Gastroesophageal sphincter (tissue), 4 donors: ENCODE results near the gene DHX15. TPM values are rescaled to one million over a fixed set of nuclear protein-coding genes. Genes with fewer than 3 reads are reported as not detected.
A peak's percentile ranks its signal among the peaks of the same experiment; 100 is the strongest.

ENCODE experiments used
- ATAC-seq: fragments of 150-250 bp; one replicate; pipeline ENCODE4 v1.9.1; 2016; ENCODE audit warnings: mild to moderate bottlenecking, moderate library complexity
- H3K27ac ChIP-seq, 4 donors: fragments of 200-600 bp; sonication (generic) in 3 of 4; 1 replicate in 3 of 4; 2 replicates in 1 of 4; pipeline ENCODE4 v1.5.1; 2016 to 2019
- H3K27me3 ChIP-seq: fragments of 200-600 bp; sonication (generic); one replicate; pipeline ENCODE4 v1.5.1; 2019
- H3K36me3 ChIP-seq, 2 donors: fragments of 200-600 bp; sonication (generic); one replicate each; pipeline ENCODE4 v1.5.1; 2019; ENCODE audit warnings: control low read depth in 1 of 2
- H3K4me1 ChIP-seq, 3 donors: fragments of 200-600 bp; sonication (generic); 1 replicate in 2 of 3; 2 replicates in 1 of 3; pipeline ENCODE4 v1.5.1; 2016 to 2019; ENCODE audit warnings: control low read depth in 2 of 3
- H3K4me3 ChIP-seq, 2 donors: fragments of 200-600 bp; sonication (generic); one replicate each; pipeline ENCODE4 v1.5.1; 2019; ENCODE audit warnings: mild to moderate bottlenecking in 1 of 2, moderate library complexity in 1 of 2
- H3K9me3 ChIP-seq, 3 donors: fragments of 200-600 bp; sonication (generic); one replicate each; pipeline ENCODE4 v1.5.1; 2017 to 2019; ENCODE audit warnings: control low read depth in 2 of 3
- EP300 ChIP-seq: sonication (generic); formaldehyde crosslinking; IDR thresholded peaks from one replicate; pipeline ENCODE4 v1.6.1; 2017; ENCODE audit warnings: antibody characterized with exemption, mild to moderate bottlenecking
- POLR2A ChIP-seq, 2 donors: fragments of 450-650 bp; IDR thresholded peaks; one replicate each; pipeline ENCODE4 v1.6.1; 2017; ENCODE audit warnings: antibody characterized with exemption in 2 of 2, mild to moderate bottlenecking in 2 of 2, moderate library complexity in 1 of 2
- POLR2AphosphoS5 ChIP-seq: sonication (generic); formaldehyde crosslinking; IDR thresholded peaks from one replicate; pipeline ENCODE4 v1.6.1; 2017; ENCODE audit warnings: antibody characterized with exemption
- WGBS, 2 donors: methylation state at CpG; one replicate each; pipeline ENCODE4 v1.1.5; 2018; ENCODE audit warnings: low coverage in 1 of 2; 5-methylcytosine and 5-hydroxymethylcytosine counted together
- total RNA-seq, 4 donors: library from RNA; depleted of rRNA; stranded (reverse); fragments of >200 nt; gene quantifications; one replicate each; pipeline ENCODE4 v1.1.0, GENCODE V29; 2016
- TF ChIP-seq, protein P1 (sequence below), 4 experiments: fragments of 200-600 bp in 2 of 4; fragments of 450-650 bp in 2 of 4; sonication (generic) in 1 of 4; IDR thresholded peaks; one replicate each; pipeline ENCODE4 v1.5.1; 2017 to 2019; ENCODE audit warnings: antibody characterized with exemption in 4 of 4, mild to moderate bottlenecking in 2 of 4, moderate library complexity in 2 of 4

The DHX15 gene
- total RNA-seq, 4 donors from 2014 or later, result 91.0 to 146 (median 118) TPM

DNA sequence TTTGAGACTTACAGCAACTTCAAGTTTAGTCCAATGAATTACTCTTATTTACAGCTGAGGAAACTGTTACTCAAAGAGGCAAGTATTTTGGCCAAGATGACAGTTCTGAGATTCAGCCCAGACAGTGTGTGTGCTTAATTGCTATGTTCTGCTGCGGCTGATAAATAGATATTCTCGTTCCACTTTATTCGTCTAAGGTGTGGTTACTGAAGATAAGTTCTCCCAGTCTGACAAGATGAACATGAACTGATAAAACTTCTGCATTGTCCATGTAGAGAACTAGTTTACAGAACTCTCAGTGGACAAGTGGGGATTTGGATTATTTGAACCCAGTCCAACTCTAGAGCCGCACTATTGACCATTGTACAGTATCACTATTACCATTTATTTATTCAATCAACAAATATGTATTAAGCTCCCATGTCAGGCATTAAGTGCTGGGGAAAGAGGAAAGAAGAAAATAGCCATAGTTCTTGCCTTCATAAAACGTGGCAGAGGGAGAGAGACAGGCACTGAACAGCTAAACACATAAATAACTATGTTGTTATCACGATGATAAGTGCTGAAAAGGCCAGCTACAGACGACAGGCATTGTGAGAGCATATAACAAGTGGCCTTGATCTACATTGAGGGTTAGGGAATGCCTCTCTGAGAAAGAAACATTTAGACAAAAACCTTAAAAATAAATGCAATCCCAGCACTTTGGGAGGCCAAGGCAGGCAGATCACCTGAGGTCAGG lies 4.0 kb upstream of the DHX15 start:
- no peaks in the 10 kb centered on the region for H3K36me3 ChIP-seq
- TF ChIP-seq, protein P1, sequence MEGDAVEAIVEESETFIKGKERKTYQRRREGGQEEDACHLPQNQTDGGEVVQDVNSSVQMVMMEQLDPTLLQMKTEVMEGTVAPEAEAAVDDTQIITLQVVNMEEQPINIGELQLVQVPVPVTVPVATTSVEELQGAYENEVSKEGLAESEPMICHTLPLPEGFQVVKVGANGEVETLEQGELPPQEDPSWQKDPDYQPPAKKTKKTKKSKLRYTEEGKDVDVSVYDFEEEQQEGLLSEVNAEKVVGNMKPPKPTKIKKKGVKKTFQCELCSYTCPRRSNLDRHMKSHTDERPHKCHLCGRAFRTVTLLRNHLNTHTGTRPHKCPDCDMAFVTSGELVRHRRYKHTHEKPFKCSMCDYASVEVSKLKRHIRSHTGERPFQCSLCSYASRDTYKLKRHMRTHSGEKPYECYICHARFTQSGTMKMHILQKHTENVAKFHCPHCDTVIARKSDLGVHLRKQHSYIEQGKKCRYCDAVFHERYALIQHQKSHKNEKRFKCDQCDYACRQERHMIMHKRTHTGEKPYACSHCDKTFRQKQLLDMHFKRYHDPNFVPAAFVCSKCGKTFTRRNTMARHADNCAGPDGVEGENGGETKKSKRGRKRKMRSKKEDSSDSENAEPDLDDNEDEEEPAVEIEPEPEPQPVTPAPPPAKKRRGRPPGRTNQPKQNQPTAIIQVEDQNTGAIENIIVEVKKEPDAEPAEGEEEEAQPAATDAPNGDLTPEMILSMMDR (IDR thresholded peaks at IDR 0.05), result no peak
- no peak for TF ChIP-seq EP300
- TF ChIP-seq POLR2AphosphoS5, result no peak
- TF ChIP-seq POLR2A (IDR thresholded peaks at IDR 0.05), result no peak
- no peak overlapping the region for H3K4me3 ChIP-seq
- H3K4me1 ChIP-seq, result peaks cover 0 to 5% (median 0%) of the 10 kb centered on the region in 3 donors
- H3K9me3 ChIP-seq, result peaks cover 0 to 15% (median 0%) of the 10 kb centered on the region in 3 donors
- H3K27ac ChIP-seq, result no peak overlapping the region
- no peaks in the 10 kb centered on the region for H3K27me3 ChIP-seq
- 63% methylated on average over 7 of the region's 7 CpGs for WGBS, 2 donors
- no peak for ATAC-seq

DNA sequence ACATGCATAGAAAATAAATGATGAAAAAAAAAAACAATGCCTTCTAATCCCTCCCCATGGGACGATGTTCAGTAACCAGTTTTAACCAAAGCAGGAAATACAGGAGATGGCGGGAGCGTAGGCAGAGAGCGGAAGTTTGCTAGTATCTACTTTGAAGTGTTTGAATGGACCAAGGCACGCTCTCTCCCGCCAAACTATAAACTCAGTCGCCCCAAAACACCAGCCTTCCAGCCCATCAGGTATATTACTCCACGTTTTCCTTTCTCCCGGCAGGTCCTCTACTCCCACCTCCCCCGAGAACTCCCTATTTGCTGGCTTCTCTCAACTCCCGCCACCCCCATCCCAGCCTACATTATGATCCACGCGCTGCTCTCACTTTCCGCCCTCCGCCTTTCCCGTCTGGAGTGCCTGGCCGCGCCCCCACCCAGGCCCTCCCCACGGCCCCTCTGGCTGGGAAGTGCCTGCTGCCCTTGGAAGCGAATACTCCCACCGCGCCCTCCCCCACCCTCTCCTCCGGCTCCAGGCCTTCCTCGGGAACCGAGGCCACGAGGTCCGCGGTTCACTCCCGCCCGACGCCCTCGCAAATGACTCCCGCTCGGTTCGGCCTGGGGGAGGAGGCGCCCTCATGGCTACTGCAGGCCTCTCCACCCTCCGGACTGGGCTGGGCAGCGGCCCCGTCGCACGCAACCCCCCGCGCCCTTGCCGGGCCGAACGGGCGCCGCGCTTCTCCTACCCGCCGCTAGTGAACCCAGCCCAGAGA lies 723 bp downstream of the DHX15 start:
- Histone ChIP-seq H3K27ac (peak overlapping the region; percentile 80 to 100 (median 98)), H3K4me1 (peaks cover 11 to 48% (median 13%) of the 10 kb centered on the region in 3 donors), H3K27me3 (no peaks in the 10 kb centered on the region), H3K4me3 (peak overlapping the region; percentile 64 to 98), H3K9me3 (no peaks in the 10 kb centered on the region), H3K36me3 (no peaks in the 10 kb centered on the region)
- no peak for TF ChIP-seq EP300
- TF ChIP-seq, protein P1 (IDR thresholded peaks at IDR 0.05), result peak in 1 of 4 experiments; percentile 24
- WGBS, 2 donors, result 0% methylated on average over 13 to 14 of the region's 51 CpGs
- ATAC-seq, result peak; percentile 26

DNA sequence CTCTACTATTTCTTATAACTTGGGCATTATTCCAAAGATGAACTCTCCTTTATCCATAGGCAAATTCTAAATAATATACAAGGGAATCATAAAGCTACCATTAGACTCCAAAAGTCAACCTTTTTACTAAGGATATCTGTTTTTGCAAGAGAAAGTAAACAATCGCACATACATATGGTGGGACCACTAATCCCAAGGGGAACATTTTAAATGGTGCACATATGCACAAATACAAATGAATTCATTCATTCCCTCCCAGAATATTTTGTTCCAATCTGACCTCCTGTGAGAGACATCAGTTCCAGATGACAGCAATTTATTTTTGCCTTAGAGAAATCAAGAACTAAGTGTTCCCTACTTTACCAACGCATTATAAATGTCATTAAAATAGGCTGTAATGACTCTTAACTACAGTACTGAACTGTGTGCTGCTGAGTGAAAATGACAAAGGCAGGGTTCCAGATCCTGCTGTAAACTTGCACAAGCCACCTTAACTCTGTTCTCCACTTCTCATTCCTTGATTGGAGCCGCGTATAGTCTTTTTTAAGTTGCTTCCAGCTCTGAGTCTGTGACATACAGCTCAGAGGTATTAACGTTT lies 2.0 kb downstream of the DHX15 start:
- H3K27me3 ChIP-seq, result no peaks in the 10 kb centered on the region
- peaks cover 20 to 61% (median 23%) of the 10 kb centered on the region in 3 donors for H3K4me1 ChIP-seq
- peak overlapping the region; percentile 64 to 98 for H3K4me3 ChIP-seq
- no peak for ATAC-seq
- no peaks in the 10 kb centered on the region for H3K36me3 ChIP-seq
- H3K9me3 ChIP-seq, result no peaks in the 10 kb centered on the region
- TF ChIP-seq POLR2AphosphoS5, result peak; percentile 14
- TF ChIP-seq POLR2A (IDR thresholded peaks at IDR 0.05), result no peak
- TF ChIP-seq, protein P1 (IDR thresholded peaks at IDR 0.05), result no peak
- TF ChIP-seq EP300, result no peak
- WGBS, 2 donors, result 9 to 11% methylated on average over 5 of the region's 5 CpGs
- H3K27ac ChIP-seq, result peak overlapping the region; percentile 32 to 100 (median 98)

DNA sequence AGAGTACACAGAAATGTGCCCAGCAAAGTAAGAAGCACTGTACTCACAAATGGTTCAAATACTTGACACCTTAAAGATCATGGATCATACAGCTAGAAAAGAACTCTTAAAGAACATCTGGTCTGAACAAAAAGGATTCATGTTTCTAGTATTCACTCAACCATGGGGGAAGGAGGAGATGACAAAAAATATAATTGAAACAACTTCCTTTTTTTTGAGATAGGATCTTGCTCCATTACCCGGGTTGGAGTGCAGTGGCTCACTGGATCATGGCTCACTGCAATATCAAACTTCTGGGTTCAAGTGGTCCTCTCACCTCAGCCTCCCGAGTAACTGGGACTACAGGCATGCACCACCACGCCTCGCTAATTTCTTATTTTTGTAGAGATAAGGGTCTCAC lies 6.0 kb downstream of the DHX15 start:
- ATAC-seq, result no peak
- Histone ChIP-seq H3K27ac (peak overlapping the region in 3 of 4 donors; percentile 30 to 39 (median 34)), H3K36me3 (peaks cover 5 to 30% of the 10 kb centered on the region in 2 donors), H3K4me3 (no peak overlapping the region), H3K27me3 (no peaks in the 10 kb centered on the region), H3K9me3 (no peaks in the 10 kb centered on the region), H3K4me1 (peaks cover 20 to 85% (median 27%) of the 10 kb centered on the region in 3 donors)
- no peak for TF ChIP-seq POLR2A (IDR thresholded peaks at IDR 0.05)
- TF ChIP-seq POLR2AphosphoS5, result no peak
- no peak for TF ChIP-seq EP300
- TF ChIP-seq, protein P1 (IDR thresholded peaks at IDR 0.05), result no peak
- 57 to 82% methylated on average over 1 to 4 of the region's 4 CpGs for WGBS, 2 donors
